Measurements from ENCODE around the gene CCDC187. TPM values are rescaled to one million over a fixed set of nuclear protein-coding genes. Genes with fewer than 3 reads are reported as not detected.

CCDC187 gene
- total and polyA plus RNA-seq, 2 of the 4 experiments (the other 2 are of a cell fraction), result not detected

- ChIA-PET POLR2A (ENCODE audit: unreplicated experiment) (no interaction called here), CTCF (no interaction called here)
- H3K36me3 ChIP-seq (ENCODE audit: control insufficient read depth, insufficient read depth, low read length), result peaks cover 74% of the 10 kb centered on the region
- peaks cover 58% of the 10 kb centered on the region for H4K20me1 ChIP-seq (ENCODE audit: insufficient read depth, low read length)
- H3K9ac ChIP-seq (ENCODE audit: low read depth, low read length), result no peak overlapping the region
- no peaks in the 10 kb centered on the region for H3K27me3 ChIP-seq (ENCODE audit: control insufficient read depth, insufficient read depth, low read length)
- peaks cover 16 to 53% of the 10 kb centered on the region in 2 experiments for H3K79me1 ChIP-seq (ENCODE audit: low read depth in 1 of 2, low read length in 2 of 2)
- no peak overlapping the region for H3K27ac ChIP-seq (ENCODE audit: insufficient read depth, low read length)
- peaks cover 8% of the 10 kb centered on the region; the same call in 1 of the 2 replicates for H3K4me1 ChIP-seq (ENCODE audit: control insufficient read depth, insufficient read depth, low read length)
- H2BK20ac ChIP-seq (ENCODE audit: low read depth, low read length), result no peak overlapping the region
- H3K9me3 ChIP-seq (ENCODE audit: control insufficient read depth, insufficient read depth, low read length), result no peaks in the 10 kb centered on the region
- H2BK15ac ChIP-seq (ENCODE audit: low read depth, low read length), result no peak overlapping the region
- no peak overlapping the region for H4K5ac ChIP-seq (ENCODE audit: low read depth, low read length)
- no peak overlapping the region for H2BK5ac ChIP-seq (ENCODE audit: low read depth, low read length, poor library complexity, severe bottlenecking)
- H3K14ac ChIP-seq (replicated peaks; ENCODE audit: low read depth, low read length), result no peak overlapping the region
- H2AFZ ChIP-seq (replicated peaks; ENCODE audit: low read length, poor library complexity), result no peak overlapping the region
- ATAC-seq (ENCODE audit: low read depth) (peak; percentile 44), DNase-seq (no peak)
- no peak overlapping the region for H3K4ac ChIP-seq (ENCODE audit: low read depth, low read length)
- TF ChIP-seq SMC3 (IDR thresholded peaks at IDR 0.05; ENCODE audit: low read depth, low read length), result peak; percentile 31; the same call in 1 of the 2 replicates
- no peak for TF ChIP-seq RCOR1 (IDR thresholded peaks at IDR 0.05; ENCODE audit: insufficient replicate concordance, low read length)
- peak; percentile 28; the same call in 1 of the 2 replicates for TF ChIP-seq RAD21 (IDR thresholded peaks at IDR 0.05; ENCODE audit: low read length)
- no peak for TF ChIP-seq FOS (IDR thresholded peaks at IDR 0.05; ENCODE audit: low read depth, low read length)
- no peak for TF ChIP-seq CHD1 (IDR thresholded peaks at IDR 0.05; ENCODE audit: low read depth, low read length)
- peak; percentile 37 for TF ChIP-seq CTCF (conservative IDR thresholded peaks at IDR 0.05; ENCODE audit: low read depth, low read length)
- no peak for TF ChIP-seq ELK1 (IDR thresholded peaks at IDR 0.05; ENCODE audit: borderline replicate concordance, low read depth, low read length)
- no peak for TF ChIP-seq MAFK (IDR thresholded peaks at IDR 0.05; ENCODE audit: low read depth, low read length)
- no peak overlapping the region for H3K4me2 ChIP-seq (ENCODE audit: low read depth, low read length)
- intact Hi-C loops (cut with micrococcal nuclease) (no loop called here), in situ Hi-C loops (cut with MboI; ENCODE audit: low sequenced_read_pairs) (no loop called here), dilution Hi-C loops (cut with HindIII; ENCODE audit: low sequenced_read_pairs, unreplicated experiment) (no loop called here)
- no peak overlapping the region for H3K18ac ChIP-seq (ENCODE audit: low read depth, low read length)
- H3K56ac ChIP-seq (ENCODE audit: extremely low read depth, insufficient read depth, low read length), result no peak overlapping the region
- 71% methylated on average over 21 of the region's 43 CpGs; no CpG with 5 or more reads in 1 of the 2 experiments for WGBS, 2 experiments (ENCODE audit: extremely low coverage in 2 of 2, insufficient read length in 1 of 2)
- peak overlapping the region; percentile 50; the same call in 1 of the 2 replicates for H2AK5ac ChIP-seq (ENCODE audit: low read depth, low read length)
- H4K91ac ChIP-seq (ENCODE audit: insufficient read depth, low read depth, low read length), result no peak overlapping the region
- H2BK120ac ChIP-seq (ENCODE audit: low read depth, low read length), result no peak overlapping the region
- H2AK9ac ChIP-seq (replicated peaks; ENCODE audit: low read depth, low read length, poor library complexity), result peak overlapping the region; percentile 65
- no peak overlapping the region for H3K23ac ChIP-seq (ENCODE audit: low read depth, low read length)
- no peak overlapping the region for H4K8ac ChIP-seq (ENCODE audit: low read depth in 2 of 2, low read length in 2 of 2)
- no TSS peak for BruUV-seq (replicated peaks)
- H3K4me3 ChIP-seq (ENCODE audit: insufficient read depth, low read depth, low read length), result no peak overlapping the region
- peaks cover 4% of the 10 kb centered on the region; the same call in 1 of the 2 replicates for H3K9me1 ChIP-seq (ENCODE audit: insufficient read depth, low read length)
These were observed 41.6 kb upstream of the CCDC187 start for GRCh38 chr9:136345281-136346156.
